Cardiac septum (tissue), 1 donor: ENCODE results near the gene OR56A1. TPM values are rescaled to one million over a fixed set of nuclear protein-coding genes. Genes with fewer than 3 reads are reported as not detected.

Experiments
- DNase-seq: peaks from one replicate; pipeline ENCODE4 v3.0.0-alpha.2; 2020; ENCODE audit warnings: low spot score
- intact Hi-C: fragments of 100-400 bp; cut with DNase I; formaldehyde crosslinking; loops from one replicate; pipeline ENCODE4 v1.14.0; 2022
- total RNA-seq: library from RNA; stranded (reverse); fragmentation: NEBNext Ultra II Directional; extraction: Animal tissue kit (Norgen Biotek cat#: 25700); gene quantifications from one replicate; pipeline ENCODE4 v1.2.1, GENCODE V29; 2021
- donor health status: DM: no; HTN: no; CAD: no.

The OR56A1 gene
- total RNA-seq, 1 donor from 2014 or later: not detected

- DNase-seq: no peak
- intact Hi-C loops: no loop called here
These were observed 37.8 kb downstream of the OR56A1 start for GRCh38 chr11:5992604-5993251.

GRCh38 chr11:5992150-5992549 lies 38.4 kb downstream of the OR56A1 start:
- intact Hi-C loops: no loop called here
- no peak for DNase-seq

- intact Hi-C loops: no loop called here
- DNase-seq: no peak
These were observed 41.4 kb downstream of the OR56A1 start for GRCh38 chr11:5989203-5989602.

GRCh38 chr11:5986885-5987284 lies 43.7 kb downstream of the OR56A1 start, which contains the start of gene OR52L1:
OR52L1 (minus strand) TSS chr11:5986985; CDS start chr11:5986930, 55 bp downstream.
- no peak for DNase-seq
- intact Hi-C loops: no loop called here

- intact Hi-C loops: no loop called here
- no peak for DNase-seq
These were observed 47.1 kb downstream of the OR56A1 start for GRCh38 chr11:5983443-5983842.

GRCh38 chr11:5973530-5973929 lies 57.0 kb downstream of the OR56A1 start:
- intact Hi-C loops: no loop called here
- DNase-seq: no peak

Other genes starting within 250 kb of the OR56A1 start
- not detected for gene OR52N5, start 247.4 kb downstream of the OR56A1 start, total RNA-seq
- not detected for gene OR52N1, start 239.5 kb downstream of the OR56A1 start, total RNA-seq
- not detected for gene OR52N2, start 221.8 kb downstream of the OR56A1 start, total RNA-seq
- gene OR52E6, start 188.9 kb downstream of the OR56A1 start, total RNA-seq: not detected
- not detected for gene OR52E8, start 173.1 kb downstream of the OR56A1 start, total RNA-seq
- gene OR52E4, start 150.1 kb downstream of the OR56A1 start, total RNA-seq: not detected
- gene OR52E5, start 137.6 kb downstream of the OR56A1 start, total RNA-seq: not detected
- not detected for gene OR56A3, start 88.5 kb downstream of the OR56A1 start, total RNA-seq
- gene OR56A5, start 62.3 kb downstream of the OR56A1 start, total RNA-seq: not detected
- gene OR52L1, start 43.8 kb downstream of the OR56A1 start, total RNA-seq: not detected
- gene OR56A4, start 23.8 kb downstream of the OR56A1 start, total RNA-seq: not detected
- not detected for gene OR56B4, start 76.9 kb upstream of the OR56A1 start, total RNA-seq
- not detected for gene OR52B2, start 139.6 kb upstream of the OR56A1 start, total RNA-seq
- gene OR52W1, start 168.5 kb upstream of the OR56A1 start, total RNA-seq: not detected
- not detected for gene C11orf42, start 174.8 kb upstream of the OR56A1 start, total RNA-seq
- 19.7 TPM for gene FHIP1B, start 203.9 kb upstream of the OR56A1 start, total RNA-seq
- not detected for gene CNGA4, start 208.3 kb upstream of the OR56A1 start, total RNA-seq
- not detected for gene CCKBR, start 229.1 kb upstream of the OR56A1 start, total RNA-seq